PFSK-1 (cell line): Measurements from ENCODE around the gene RAPGEF5.

Experiments
- FOXP2 ChIP-seq: optimal IDR thresholded peaks from 2 replicates; pipeline ENCODE3; 2011; ENCODE audit warnings: borderline replicate concordance, control low read depth, inconsistent platforms; ENCODE audit not compliant: insufficient read depth; ENCODE audit errors: extremely low read length, extremely low read depth
- POLR2AphosphoS5 ChIP-seq: IDR thresholded peaks from 2 replicates; pipeline ENCODE4 v1.6.1; 2012; ENCODE audit warnings: low read depth, mild to moderate bottlenecking, control low read depth, low read length, moderate library complexity
- SIN3A ChIP-seq: IDR thresholded peaks from 2 replicates; pipeline ENCODE4 v1.6.1; 2012; ENCODE audit warnings: mild to moderate bottlenecking, low read length, moderate library complexity, borderline replicate concordance; ENCODE audit not compliant: insufficient read depth
- TAF1 ChIP-seq: IDR thresholded peaks from 2 replicates; pipeline ENCODE4 v1.6.1; 2012; ENCODE audit warnings: low read length, control low read depth, borderline replicate concordance; ENCODE audit not compliant: insufficient read depth
- TF ChIP-seq, protein P1 (sequence below), 2 experiments: IDR thresholded peaks; 2 replicates each; pipeline versions ENCODE4 v1.6.1 to v1.8.0; 2011 to 2012; ENCODE audit warnings: low read depth in 2 of 2, low read length in 2 of 2, control low read depth in 1 of 2, inconsistent platforms in 1 of 2, mild to moderate bottlenecking in 1 of 2, moderate library complexity in 1 of 2; ENCODE audit not compliant: insufficient read depth in 1 of 2

RAPGEF5 gene

DNA sequence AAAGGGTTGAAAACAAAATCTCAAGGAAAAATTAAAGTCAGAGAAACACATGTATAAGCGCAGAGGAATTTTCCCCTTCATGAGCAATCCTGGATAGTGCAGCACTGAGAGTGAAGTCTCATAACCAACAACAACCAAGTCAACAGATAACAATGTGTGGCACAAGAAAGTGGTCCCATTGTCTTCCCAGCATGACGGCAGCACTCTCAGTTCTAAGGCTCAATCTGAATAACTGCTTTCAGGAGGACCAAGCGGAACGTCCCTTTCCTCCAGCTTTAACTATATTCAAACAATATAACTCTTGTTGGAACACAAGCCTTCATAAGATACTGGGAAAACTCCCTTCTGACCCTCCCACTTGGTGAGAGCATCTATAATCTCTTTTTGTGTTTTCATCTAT lies 137.9 kb downstream of the RAPGEF5 start:
- TF ChIP-seq POLR2AphosphoS5 (no peak), TAF1 (no peak), SIN3A (no peak), FOXP2 (no peak)

DNA sequence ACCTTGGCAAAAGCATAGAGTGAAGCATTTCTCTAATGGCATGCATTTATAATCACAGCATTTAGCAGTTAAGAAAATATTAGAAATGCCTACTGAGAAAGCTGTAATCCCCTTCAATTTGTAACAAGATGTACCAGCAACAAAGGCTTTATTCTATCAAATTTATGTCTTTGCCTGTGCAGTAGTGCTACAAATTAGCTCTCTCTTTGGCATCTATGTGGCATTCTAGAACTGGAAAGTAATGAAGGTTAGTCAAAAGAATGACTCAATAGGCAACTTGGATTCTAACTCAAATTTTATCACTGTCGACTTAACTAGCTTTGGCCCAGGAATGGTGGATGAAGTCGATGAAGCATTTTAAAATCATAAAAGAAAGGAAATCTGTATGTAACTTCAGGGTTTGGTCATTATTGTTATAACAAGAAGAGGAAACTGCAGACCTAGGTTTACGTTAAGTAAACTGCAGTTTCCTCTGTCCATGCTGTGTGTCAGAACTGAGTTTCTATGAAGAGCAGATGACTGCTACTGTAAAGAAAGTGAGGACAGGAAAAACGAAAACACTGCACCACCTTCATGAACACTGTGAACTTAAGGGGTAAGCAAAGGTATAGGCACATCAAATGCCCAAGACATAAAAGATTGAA lies 140.0 kb downstream of the RAPGEF5 start:
- no peak for TF ChIP-seq SIN3A
- TF ChIP-seq FOXP2, result no peak
- TF ChIP-seq POLR2AphosphoS5, result no peak
- TF ChIP-seq, protein P1, sequence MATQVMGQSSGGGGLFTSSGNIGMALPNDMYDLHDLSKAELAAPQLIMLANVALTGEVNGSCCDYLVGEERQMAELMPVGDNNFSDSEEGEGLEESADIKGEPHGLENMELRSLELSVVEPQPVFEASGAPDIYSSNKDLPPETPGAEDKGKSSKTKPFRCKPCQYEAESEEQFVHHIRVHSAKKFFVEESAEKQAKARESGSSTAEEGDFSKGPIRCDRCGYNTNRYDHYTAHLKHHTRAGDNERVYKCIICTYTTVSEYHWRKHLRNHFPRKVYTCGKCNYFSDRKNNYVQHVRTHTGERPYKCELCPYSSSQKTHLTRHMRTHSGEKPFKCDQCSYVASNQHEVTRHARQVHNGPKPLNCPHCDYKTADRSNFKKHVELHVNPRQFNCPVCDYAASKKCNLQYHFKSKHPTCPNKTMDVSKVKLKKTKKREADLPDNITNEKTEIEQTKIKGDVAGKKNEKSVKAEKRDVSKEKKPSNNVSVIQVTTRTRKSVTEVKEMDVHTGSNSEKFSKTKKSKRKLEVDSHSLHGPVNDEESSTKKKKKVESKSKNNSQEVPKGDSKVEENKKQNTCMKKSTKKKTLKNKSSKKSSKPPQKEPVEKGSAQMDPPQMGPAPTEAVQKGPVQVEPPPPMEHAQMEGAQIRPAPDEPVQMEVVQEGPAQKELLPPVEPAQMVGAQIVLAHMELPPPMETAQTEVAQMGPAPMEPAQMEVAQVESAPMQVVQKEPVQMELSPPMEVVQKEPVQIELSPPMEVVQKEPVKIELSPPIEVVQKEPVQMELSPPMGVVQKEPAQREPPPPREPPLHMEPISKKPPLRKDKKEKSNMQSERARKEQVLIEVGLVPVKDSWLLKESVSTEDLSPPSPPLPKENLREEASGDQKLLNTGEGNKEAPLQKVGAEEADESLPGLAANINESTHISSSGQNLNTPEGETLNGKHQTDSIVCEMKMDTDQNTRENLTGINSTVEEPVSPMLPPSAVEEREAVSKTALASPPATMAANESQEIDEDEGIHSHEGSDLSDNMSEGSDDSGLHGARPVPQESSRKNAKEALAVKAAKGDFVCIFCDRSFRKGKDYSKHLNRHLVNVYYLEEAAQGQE (IDR thresholded peaks at IDR 0.05; ENCODE audit: insufficient read depth in 1 of 2, low read depth in 2 of 2, low read length in 2 of 2), result no peak
- no peak for TF ChIP-seq TAF1

DNA sequence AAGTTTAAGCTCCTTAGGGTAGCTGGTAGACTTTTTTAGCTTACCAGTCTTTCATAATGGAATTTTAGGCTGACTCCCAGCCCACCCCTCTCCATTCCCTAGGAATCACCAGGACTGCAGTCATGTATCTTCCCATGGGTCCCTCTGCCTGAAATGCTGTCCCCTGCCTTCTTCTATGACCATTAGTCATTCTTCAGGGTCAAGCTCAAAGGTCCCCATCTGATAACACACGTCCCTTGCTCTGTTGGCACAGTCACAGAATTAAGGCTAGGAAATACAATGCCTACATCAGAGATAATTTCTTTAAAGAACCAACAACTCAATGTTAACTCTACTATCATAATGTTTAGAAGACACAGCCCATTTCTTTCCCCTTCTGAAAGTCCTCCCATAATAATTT lies 140.6 kb downstream of the RAPGEF5 start:
- no peak for TF ChIP-seq SIN3A
- TF ChIP-seq FOXP2, result no peak
- TF ChIP-seq TAF1, result no peak
- no peak for TF ChIP-seq POLR2AphosphoS5
- TF ChIP-seq, protein P1 (IDR thresholded peaks at IDR 0.05; ENCODE audit: insufficient read depth in 1 of 2, low read depth in 2 of 2, low read length in 2 of 2), result no peak

DNA sequence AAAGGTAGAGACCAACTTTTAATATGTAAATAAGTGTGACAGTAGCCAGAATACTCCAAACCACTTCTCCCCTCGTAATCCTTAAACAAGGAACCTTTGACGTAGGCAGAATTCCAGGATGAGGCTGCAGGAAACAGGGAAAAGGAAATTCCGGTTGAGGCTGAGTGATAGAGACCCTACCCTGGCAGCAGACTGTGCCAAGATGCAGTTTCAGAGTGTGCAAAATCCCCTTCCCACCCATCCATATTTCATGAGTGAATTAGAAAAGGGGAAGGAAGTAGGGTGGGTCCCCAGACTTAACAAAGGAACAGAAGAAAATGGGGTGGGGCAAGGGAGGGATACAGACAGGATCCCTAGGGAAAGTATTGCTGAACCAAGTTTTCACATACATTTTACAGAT lies 143.0 kb downstream of the RAPGEF5 start:
- TF ChIP-seq POLR2AphosphoS5 (no peak), FOXP2 (no peak)

DNA sequence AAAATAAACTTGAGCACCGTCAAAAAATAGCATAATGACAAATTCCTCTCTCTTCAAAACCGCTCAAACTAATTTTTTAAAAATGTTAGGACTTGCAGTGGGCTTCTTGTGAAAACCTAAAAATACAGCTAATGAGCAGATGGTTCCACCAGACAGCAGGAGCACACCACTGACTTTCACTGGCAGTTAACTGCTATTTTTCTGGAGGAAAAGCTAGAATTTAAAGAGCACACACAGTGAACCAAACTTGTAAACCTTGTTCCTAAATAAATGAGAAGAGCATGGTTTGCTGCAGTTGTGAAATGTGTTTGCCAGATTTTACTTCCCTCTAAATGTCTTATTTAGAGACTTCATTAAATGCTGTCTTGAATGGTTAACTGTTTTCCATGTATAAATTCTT lies 143.9 kb downstream of the RAPGEF5 start:
- TF ChIP-seq SIN3A, result no peak
- no peak for TF ChIP-seq FOXP2
- TF ChIP-seq POLR2AphosphoS5, result no peak
- TF ChIP-seq, protein P1 (IDR thresholded peaks at IDR 0.05; ENCODE audit: insufficient read depth in 1 of 2, low read depth in 2 of 2, low read length in 2 of 2), result no peak
- TF ChIP-seq TAF1, result no peak

DNA sequence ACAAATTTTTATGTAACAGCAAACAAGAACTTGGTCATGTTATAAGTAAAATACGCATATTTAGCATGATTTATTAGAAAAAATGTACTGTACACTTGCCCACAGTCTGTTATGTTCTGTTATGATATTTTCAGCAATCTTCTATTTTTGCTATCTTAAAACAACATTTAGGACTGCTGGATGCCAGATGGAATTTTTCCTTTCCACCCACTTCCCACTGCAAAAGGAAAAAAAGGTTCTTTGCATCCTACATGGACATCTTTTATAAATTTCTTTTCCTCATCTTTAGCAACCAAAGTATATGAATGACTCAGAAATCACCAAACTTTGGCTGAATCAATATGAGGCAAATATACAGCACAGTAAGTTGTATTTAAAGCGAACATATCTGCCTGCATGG lies 146.0 kb downstream of the RAPGEF5 start:
- TF ChIP-seq FOXP2 (no peak), POLR2AphosphoS5 (no peak), SIN3A (no peak), TAF1 (no peak)
- TF ChIP-seq, protein P1 (IDR thresholded peaks at IDR 0.05; ENCODE audit: insufficient read depth in 1 of 2, low read depth in 2 of 2, low read length in 2 of 2), result no peak
